PFSK-1 (cell line): ENCODE results near the gene IFT122.

Experiments
- FOXP2 ChIP-seq: optimal IDR thresholded peaks from 2 replicates; pipeline ENCODE3; 2011; ENCODE audit warnings: borderline replicate concordance, control low read depth, inconsistent platforms; ENCODE audit not compliant: insufficient read depth; ENCODE audit errors: extremely low read length, extremely low read depth
- POLR2AphosphoS5 ChIP-seq: IDR thresholded peaks from 2 replicates; pipeline ENCODE4 v1.6.1; 2012; ENCODE audit warnings: low read depth, mild to moderate bottlenecking, control low read depth, low read length, moderate library complexity
- SIN3A ChIP-seq: IDR thresholded peaks from 2 replicates; pipeline ENCODE4 v1.6.1; 2012; ENCODE audit warnings: mild to moderate bottlenecking, low read length, moderate library complexity, borderline replicate concordance; ENCODE audit not compliant: insufficient read depth
- TAF1 ChIP-seq: IDR thresholded peaks from 2 replicates; pipeline ENCODE4 v1.6.1; 2012; ENCODE audit warnings: low read length, control low read depth, borderline replicate concordance; ENCODE audit not compliant: insufficient read depth
- TF ChIP-seq, protein P1 (sequence below), 2 experiments: IDR thresholded peaks; 2 replicates each; pipeline versions ENCODE4 v1.6.1 to v1.8.0; 2011 to 2012; ENCODE audit warnings: low read depth in 2 of 2, low read length in 2 of 2, control low read depth in 1 of 2, inconsistent platforms in 1 of 2, mild to moderate bottlenecking in 1 of 2, moderate library complexity in 1 of 2; ENCODE audit not compliant: insufficient read depth in 1 of 2

Gene IFT122

DNA sequence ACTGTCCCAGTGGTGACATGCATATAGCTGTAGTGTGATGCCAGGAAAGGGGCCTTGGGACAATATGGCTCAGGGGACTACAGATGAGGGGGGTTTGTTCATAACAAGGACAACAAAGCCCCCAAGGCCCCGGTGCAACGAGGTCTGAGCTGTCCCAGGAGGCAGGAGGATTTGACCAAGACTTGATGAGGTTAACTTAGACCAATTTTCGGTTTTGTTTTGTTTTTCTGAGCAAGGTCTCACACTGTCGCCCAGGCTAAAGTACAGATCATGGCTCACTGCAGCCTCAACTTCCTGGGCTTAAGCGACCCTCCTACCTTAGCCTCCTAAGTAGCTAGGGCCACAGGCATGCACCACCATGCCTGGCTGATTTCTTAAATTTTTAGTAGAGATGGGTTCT lies 35.4 kb upstream of the IFT122 start:
- TF ChIP-seq SIN3A (no peak), FOXP2 (no peak), TAF1 (no peak), POLR2AphosphoS5 (no peak)
- TF ChIP-seq, protein P1, sequence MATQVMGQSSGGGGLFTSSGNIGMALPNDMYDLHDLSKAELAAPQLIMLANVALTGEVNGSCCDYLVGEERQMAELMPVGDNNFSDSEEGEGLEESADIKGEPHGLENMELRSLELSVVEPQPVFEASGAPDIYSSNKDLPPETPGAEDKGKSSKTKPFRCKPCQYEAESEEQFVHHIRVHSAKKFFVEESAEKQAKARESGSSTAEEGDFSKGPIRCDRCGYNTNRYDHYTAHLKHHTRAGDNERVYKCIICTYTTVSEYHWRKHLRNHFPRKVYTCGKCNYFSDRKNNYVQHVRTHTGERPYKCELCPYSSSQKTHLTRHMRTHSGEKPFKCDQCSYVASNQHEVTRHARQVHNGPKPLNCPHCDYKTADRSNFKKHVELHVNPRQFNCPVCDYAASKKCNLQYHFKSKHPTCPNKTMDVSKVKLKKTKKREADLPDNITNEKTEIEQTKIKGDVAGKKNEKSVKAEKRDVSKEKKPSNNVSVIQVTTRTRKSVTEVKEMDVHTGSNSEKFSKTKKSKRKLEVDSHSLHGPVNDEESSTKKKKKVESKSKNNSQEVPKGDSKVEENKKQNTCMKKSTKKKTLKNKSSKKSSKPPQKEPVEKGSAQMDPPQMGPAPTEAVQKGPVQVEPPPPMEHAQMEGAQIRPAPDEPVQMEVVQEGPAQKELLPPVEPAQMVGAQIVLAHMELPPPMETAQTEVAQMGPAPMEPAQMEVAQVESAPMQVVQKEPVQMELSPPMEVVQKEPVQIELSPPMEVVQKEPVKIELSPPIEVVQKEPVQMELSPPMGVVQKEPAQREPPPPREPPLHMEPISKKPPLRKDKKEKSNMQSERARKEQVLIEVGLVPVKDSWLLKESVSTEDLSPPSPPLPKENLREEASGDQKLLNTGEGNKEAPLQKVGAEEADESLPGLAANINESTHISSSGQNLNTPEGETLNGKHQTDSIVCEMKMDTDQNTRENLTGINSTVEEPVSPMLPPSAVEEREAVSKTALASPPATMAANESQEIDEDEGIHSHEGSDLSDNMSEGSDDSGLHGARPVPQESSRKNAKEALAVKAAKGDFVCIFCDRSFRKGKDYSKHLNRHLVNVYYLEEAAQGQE (IDR thresholded peaks at IDR 0.05; ENCODE audit: insufficient read depth in 1 of 2, low read depth in 2 of 2, low read length in 2 of 2), result no peak

DNA sequence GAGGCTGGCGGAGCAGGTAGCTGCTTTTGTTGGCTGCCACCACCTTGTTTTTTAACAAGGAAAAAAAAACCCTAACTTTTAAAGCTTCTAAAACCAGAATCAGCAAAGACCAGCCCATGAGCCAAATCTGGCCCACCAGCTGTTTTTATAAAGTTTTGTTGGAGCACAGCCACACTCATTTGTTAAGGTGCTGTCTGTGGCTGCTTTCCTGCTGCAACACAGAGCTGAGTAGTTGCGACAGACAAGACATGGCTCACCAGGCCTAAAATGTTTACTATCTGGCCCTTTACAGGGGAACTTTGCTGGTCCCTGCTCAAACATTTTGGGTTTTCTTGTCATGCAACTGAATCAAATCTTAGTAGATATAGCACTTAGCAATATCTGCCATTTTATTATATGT lies 30.5 kb upstream of the IFT122 start:
- TF ChIP-seq FOXP2 (no peak), SIN3A (no peak), TAF1 (no peak), POLR2AphosphoS5 (no peak)
- TF ChIP-seq, protein P1 (IDR thresholded peaks at IDR 0.05; ENCODE audit: insufficient read depth in 1 of 2, low read depth in 2 of 2, low read length in 2 of 2), result no peak

DNA sequence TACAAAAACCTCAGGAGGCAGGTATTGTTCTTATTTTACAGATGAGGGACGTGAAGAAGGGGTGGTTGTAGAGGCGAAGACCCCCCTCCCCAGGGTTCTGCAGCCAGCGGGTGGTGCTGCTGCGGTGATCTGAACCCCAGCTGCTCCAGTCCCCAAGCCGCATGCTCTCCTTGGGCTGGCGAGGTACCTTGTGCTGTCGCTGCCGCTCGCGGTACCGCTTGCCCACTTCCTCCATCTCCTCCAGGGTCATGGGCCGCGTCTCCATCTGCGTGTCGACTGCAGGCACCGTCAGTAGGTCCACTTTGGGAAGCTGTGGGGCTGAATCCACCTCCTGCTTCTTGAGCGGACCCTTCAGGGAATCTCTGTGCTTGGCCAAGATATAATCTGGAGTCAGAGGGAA lies 29.1 kb upstream of the IFT122 start:
- TF ChIP-seq, protein P1 (IDR thresholded peaks at IDR 0.05; ENCODE audit: insufficient read depth in 1 of 2, low read depth in 2 of 2, low read length in 2 of 2), result no peak
- no peak for TF ChIP-seq POLR2AphosphoS5
- no peak for TF ChIP-seq TAF1
- TF ChIP-seq SIN3A, result no peak
- no peak for TF ChIP-seq FOXP2

DNA sequence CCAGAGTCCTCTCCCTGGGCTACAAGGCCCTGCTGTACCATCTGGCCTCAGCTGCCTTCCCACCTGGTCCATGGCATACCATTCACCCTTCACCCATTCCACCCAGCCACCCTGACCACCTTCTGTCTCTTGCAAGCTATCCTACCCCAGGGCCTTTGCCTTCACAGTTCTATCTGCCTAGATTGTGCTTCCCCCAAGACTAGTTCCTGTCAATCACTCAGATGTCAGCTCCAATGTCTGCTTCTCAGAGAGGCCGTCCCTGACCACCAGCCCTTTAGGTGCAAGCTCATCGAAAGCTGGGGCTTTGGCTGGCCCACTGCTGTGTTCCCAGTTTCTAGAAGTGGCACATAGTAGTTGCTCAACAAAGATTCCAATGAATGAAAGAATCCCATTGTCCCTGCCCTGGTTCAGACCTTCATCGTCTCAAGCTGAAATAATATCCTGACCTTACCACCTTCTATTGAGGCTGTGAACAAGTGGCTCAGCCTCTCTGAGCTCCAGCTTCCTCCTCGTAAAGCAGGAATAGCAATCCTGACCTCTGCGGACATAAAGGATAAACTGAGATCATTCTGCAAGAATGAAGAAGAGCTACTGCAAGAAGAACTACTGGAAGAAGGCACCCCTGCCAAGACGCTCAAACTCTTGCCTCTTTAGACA lies 27.4 kb upstream of the IFT122 start:
- TF ChIP-seq POLR2AphosphoS5, result no peak

DNA sequence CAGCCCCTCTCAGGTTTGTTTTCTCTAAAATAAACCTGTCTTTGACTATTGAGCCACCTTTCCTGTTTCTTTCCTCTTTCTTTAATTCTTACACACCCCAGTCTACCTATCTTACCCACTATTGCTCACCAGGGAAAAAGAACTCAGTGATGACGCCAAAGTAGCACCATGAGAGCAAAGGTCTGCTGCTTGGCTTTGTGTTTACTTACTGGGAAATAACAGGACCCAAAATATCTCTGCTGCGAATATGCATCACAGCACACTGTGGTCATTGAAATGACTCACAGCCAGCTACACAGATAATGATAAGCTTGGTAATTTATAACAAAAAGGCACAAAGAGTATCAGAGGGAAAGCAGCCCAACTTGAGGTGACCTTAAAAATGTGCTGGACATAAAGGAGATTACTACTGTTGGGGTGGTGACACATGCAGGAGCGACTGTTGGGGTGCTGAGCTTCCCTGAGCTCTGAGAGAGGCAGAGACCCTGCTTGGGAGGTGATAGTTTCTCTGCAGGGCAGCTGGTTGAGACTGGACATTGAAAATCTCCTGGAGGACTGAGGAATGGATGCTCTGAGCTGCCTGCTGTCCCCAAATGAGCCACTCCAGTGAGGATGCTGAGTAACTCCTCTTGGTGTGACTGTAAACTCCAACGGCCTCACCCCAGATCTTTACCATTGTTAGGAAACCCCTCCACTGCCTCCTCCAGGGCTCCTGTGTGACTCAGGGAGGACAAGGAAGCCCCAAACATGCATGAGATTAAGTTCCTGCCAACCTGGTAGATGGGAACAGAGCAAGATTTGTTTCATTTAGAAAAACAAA lies 26.1 kb upstream of the IFT122 start:
- TF ChIP-seq SIN3A (no peak), FOXP2 (no peak), TAF1 (no peak), POLR2AphosphoS5 (no peak)
- TF ChIP-seq, protein P1 (IDR thresholded peaks at IDR 0.05; ENCODE audit: insufficient read depth in 1 of 2, low read depth in 2 of 2, low read length in 2 of 2), result no peak
